Sigmoid colon (tissue), 7 donors: ENCODE measurements around the gene HRNR. TPM values are rescaled to one million over a fixed set of nuclear protein-coding genes. Genes with fewer than 3 reads are reported as not detected.

ENCODE experiments used
- DNase-seq: peaks from one replicate; pipeline ENCODE4 v3.0.0-alpha.2; 2019
- H3K27ac ChIP-seq, 4 donors: fragments of 200-600 bp; sonication (generic); one replicate each; pipeline ENCODE4 v1.5.1; 2016 to 2019; ENCODE audit warnings: mild to moderate bottlenecking in 1 of 4
- H3K27me3 ChIP-seq, 3 donors: fragments of 200-600 bp; sonication (generic); one replicate each; pipeline ENCODE4 v1.5.1; 2019; ENCODE audit warnings: mild to moderate bottlenecking in 1 of 3
- H3K36me3 ChIP-seq, 4 donors: fragments of 200-600 bp; sonication (generic); one replicate each; pipeline ENCODE4 v1.5.1; 2016 to 2019
- H3K4me1 ChIP-seq, 4 donors: fragments of 200-600 bp; sonication (generic); one replicate each; pipeline ENCODE4 v1.5.1; 2017 to 2019
- H3K4me3 ChIP-seq, 4 donors: fragments of 200-600 bp; sonication (generic); one replicate each; pipeline ENCODE4 v1.5.1; 2017 to 2019; ENCODE audit warnings: mild to moderate bottlenecking in 2 of 4, moderate library complexity in 1 of 4
- H3K9me3 ChIP-seq, 4 donors: fragments of 200-600 bp in 3 of 4; sonication (generic) in 3 of 4; one replicate each; pipeline versions ENCODE4 v1.5.1 to v1.6.1; 2013 to 2019
- EP300 ChIP-seq, 4 donors: sonication (generic); formaldehyde crosslinking; IDR thresholded peaks; one replicate each; pipeline ENCODE4 v1.6.1; 2017; ENCODE audit warnings: antibody characterized with exemption in 4 of 4
- POLR2A ChIP-seq, 2 donors: fragments of 450-650 bp; IDR thresholded peaks; one replicate each; pipeline ENCODE4 v1.6.1; 2016; ENCODE audit warnings: antibody characterized with exemption in 2 of 2, mild to moderate bottlenecking in 2 of 2, moderate library complexity in 2 of 2
- POLR2AphosphoS5 ChIP-seq, 4 donors: sonication (generic); formaldehyde crosslinking; IDR thresholded peaks; one replicate each; pipeline ENCODE4 v1.6.1; 2017; ENCODE audit warnings: antibody characterized with exemption in 4 of 4
- WGBS, 2 donors: extraction: QIAGEN DNeasy Blood & Tissue Kit; methylation state at CpG; one replicate each; pipeline ENCODE4 v1.1.7; 2013; 5-methylcytosine and 5-hydroxymethylcytosine counted together
- intact Hi-C: fragments of 100-400 bp; cut with DNase I; formaldehyde crosslinking; loops from one replicate; pipeline ENCODE4 v1.15.1; 2023
- polyA plus RNA-seq, 3 donors: library from polyadenylated mRNA; stranded (reverse); fragments of 200-250 nt; gene quantifications; one replicate each; pipeline ENCODE4 v1.2.3, GENCODE V29; 2013
- total RNA-seq, 4 donors: library from RNA; depleted of rRNA; stranded (reverse); fragments of >200 nt; gene quantifications; one replicate each; pipeline ENCODE4 v1.1.0, GENCODE V29; 2016
- donor health status: healthy with polysubstance abuse.
- donor health status: Bipolar disorder and iron deficiency.
- donor health status: healthy.

HRNR gene
- total and polyA plus RNA-seq, 7 donors: under 0.01 TPM; not detected in 6

DNA sequence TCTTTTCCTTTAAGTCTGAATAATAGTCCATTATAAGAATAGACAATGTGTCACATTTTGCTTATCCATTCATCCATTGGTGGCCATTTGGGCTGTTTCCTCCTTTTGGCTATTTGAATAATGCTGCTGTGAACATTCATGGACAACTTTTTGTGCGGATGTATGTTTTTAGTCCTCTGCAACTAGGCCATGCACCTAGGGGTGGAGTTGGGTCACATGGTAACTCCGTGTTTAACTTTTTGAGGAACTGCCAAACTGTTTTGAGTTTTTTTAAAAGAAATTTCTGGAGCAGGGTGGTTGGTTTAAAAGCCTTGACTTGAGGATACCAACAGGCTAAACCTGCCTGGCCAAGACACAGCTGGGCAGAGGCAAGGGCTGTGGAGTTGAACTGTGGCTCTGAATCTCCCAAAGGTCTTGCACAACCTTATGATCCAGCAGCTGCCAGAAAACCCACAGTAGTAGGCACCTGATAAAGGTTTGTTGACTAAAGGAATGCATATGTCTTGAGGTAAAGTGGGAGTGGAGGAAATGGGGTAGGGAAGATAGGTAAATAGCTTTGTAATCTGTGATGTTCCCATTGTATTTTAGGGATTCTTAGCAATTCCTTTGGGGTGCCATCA is 59.4 kb downstream of the HRNR start:
- Histone ChIP-seq H3K36me3 (no peaks in the 10 kb centered on the region), H3K27ac (no peak overlapping the region)
- intact Hi-C loops: no loop called here

DNA sequence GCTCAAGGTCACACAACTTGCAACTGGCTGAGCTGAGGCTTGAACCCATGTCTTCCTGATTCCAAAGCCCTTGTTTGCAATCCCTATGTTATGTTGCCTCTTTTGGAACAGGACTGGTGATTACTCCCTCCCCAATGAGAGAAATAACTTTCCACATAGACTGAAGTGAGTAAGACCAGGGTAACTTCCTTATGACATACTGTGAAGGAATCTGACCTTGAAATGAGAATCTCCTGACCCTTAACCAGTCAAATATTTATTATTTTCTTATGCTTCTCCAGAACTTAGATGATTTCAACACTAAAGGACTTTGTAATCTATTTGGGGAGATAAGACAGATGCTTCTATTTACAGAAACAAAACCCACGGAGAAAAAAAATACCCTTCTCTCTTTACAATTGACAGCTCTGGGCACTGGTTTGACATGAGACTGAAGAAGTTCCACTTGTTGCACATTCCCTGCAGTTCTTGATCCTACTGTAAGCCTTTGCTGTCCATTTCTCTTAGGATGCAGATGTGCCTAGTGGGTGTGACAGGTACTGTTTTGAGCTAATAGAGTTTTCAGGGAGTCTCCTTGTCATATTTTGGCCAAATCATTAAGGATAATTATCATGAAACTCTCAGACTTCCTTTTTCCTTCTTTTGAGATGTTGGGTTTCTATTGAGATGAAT is 61.1 kb downstream of the HRNR start:
- Histone ChIP-seq H3K4me3 (no peak overlapping the region), H3K9me3 (no peaks in the 10 kb centered on the region), H3K4me1 (peaks cover 0 to 3% (median 2%) of the 10 kb centered on the region in 4 donors), H3K36me3 (no peaks in the 10 kb centered on the region), H3K27ac (no peak overlapping the region), H3K27me3 (no peaks in the 10 kb centered on the region)
- 34 to 41% methylated on average over 1 of the region's 1 CpG for WGBS, 2 donors
- peak in 1 of 4 donors; percentile 16 for TF ChIP-seq POLR2AphosphoS5 (IDR thresholded peaks at IDR 0.05)
- TF ChIP-seq POLR2A (IDR thresholded peaks at IDR 0.05): no peak
- intact Hi-C loops: no loop called here
- DNase-seq: no peak

More for the DNA sequence above, 59.4 kb downstream of the HRNR start:
- no peak for DNase-seq
- no peaks in the 10 kb centered on the region for H3K27me3 ChIP-seq
- TF ChIP-seq EP300 (IDR thresholded peaks at IDR 0.05): no peak
- WGBS, 2 donors: 65 to 67% methylated on average over 2 of the region's 2 CpGs
- H3K4me3 ChIP-seq: no peak overlapping the region
- peaks cover 0 to 13% (median 9%) of the 10 kb centered on the region in 4 donors for H3K4me1 ChIP-seq
- H3K9me3 ChIP-seq: no peaks in the 10 kb centered on the region

Other genes with a start within 250 kb of the HRNR start
- 10 to 100 TPM; 20.2 to 57.9 (median 43.0) TPM for gene S100A10, start 230.3 kb downstream of the HRNR start, total RNA-seq
- gene S100A10, start 230.3 kb downstream of the HRNR start, polyA plus RNA-seq: 1,000 to 10,000 TPM; 1,087 to 1,816 (median 1,723) TPM
- gene S100A11, start 187.2 kb downstream of the HRNR start, total RNA-seq: 100 to 1,000 TPM in 3 of 4 donors, 10 to 100 TPM in 1; 92.6 to 156 (median 109) TPM
- 100 to 1,000 TPM; 371 to 633 (median 478) TPM for gene S100A11, start 187.2 kb downstream of the HRNR start, polyA plus RNA-seq
- not detected for gene TCHHL1, start 135.1 kb downstream of the HRNR start, total RNA-seq
- not detected for gene TCHHL1, start 135.1 kb downstream of the HRNR start, polyA plus RNA-seq
- gene TCHH, start 108.7 kb downstream of the HRNR start, total RNA-seq: under 1 TPM in 3 of 4 donors, not detected in 1; under 0.01 to 0.28 (median 0.16) TPM
- under 1 TPM in 1 of 3 donors, not detected in 2; 0.10 TPM for gene TCHH, start 108.7 kb downstream of the HRNR start, polyA plus RNA-seq
- not detected for gene RPTN, start 65.0 kb downstream of the HRNR start, total RNA-seq
- gene RPTN, start 65.0 kb downstream of the HRNR start, polyA plus RNA-seq: not detected
- gene FLG, start 101.0 kb upstream of the HRNR start, total RNA-seq: not detected
- under 1 TPM in 2 of 3 donors, not detected in 1; under 0.01 to 0.01 TPM for gene FLG, start 101.0 kb upstream of the HRNR start, polyA plus RNA-seq
- gene FLG2, start 135.8 kb upstream of the HRNR start, total RNA-seq: not detected
- gene FLG2, start 135.8 kb upstream of the HRNR start, polyA plus RNA-seq: not detected
- gene CRNN, start 190.1 kb upstream of the HRNR start, total RNA-seq: not detected
- 1 to 10 TPM in 1 of 3 donors, under 1 TPM in 1, not detected in 1; 0.61 to 3.6 TPM for gene CRNN, start 190.1 kb upstream of the HRNR start, polyA plus RNA-seq